B cell (primary cell): ENCODE results near the gene SLN.

Experiments used
- CTCF ChIP-seq: fragments of 200-600 bp; IDR thresholded peaks from one replicate; pipeline ENCODE4 v1.8.0; 2022; ENCODE audit warnings: antibody characterized with exemption, mild to moderate bottlenecking
- EZH2 ChIP-seq: IDR thresholded peaks from 2 replicates; pipeline ENCODE4 v1.6.1; 2012; ENCODE audit warnings: borderline replicate concordance, low read depth, mild to moderate bottlenecking, moderate library complexity, low read length; ENCODE audit not compliant: insufficient read depth, poor library complexity, severe bottlenecking

- TF ChIP-seq CTCF, result no peak
- no peak for TF ChIP-seq EZH2
Measured at GRCh38 chr11:107705027-107705426, 6.8 kb downstream of the SLN start.
